Measurements from ENCODE around the gene BAMBI. TPM values are rescaled to one million over a fixed set of nuclear protein-coding genes. Genes with fewer than 3 reads are reported as not detected.

Gene BAMBI
- total and polyA plus RNA-seq, 2 of the 8 experiments (the other 6 are each of a cell fraction or from before 2014, with no cell fraction given), result 5.6 to 26.4 TPM

GRCh38 chr10:28652106-28652505 is 25.2 kb upstream of the BAMBI start:
- no peak overlapping the region for H2AK5ac ChIP-seq (ENCODE audit: low read depth, low read length)
- H3K4me2 ChIP-seq (ENCODE audit: insufficient read depth in 1 of 2, low read depth in 2 of 2, low read length in 2 of 2), result no peak overlapping the region
- H3K23me2 ChIP-seq (ENCODE audit: low read depth, low read length), result no peaks in the 10 kb centered on the region
- no peak overlapping the region for H2BK15ac ChIP-seq (ENCODE audit: low read length)
- POLR2A ChIA-PET (ENCODE audit: partially characterized antibody), result no interaction called here
- no peak overlapping the region for H3K23ac ChIP-seq (ENCODE audit: insufficient read length)
- H3K79me1 ChIP-seq (ENCODE audit: low read depth, low read length), result no peaks in the 10 kb centered on the region
- no peaks in the 10 kb centered on the region for H3K79me2 ChIP-seq (ENCODE audit: control insufficient read depth in 1 of 2, insufficient read depth in 2 of 2, low read length in 2 of 2)
- H3K4me1 ChIP-seq (replicated peaks in 1 of 4; ENCODE audit: control insufficient read depth in 3 of 4, insufficient read depth in 4 of 4, low read length in 3 of 4), result no peaks in the 10 kb centered on the region
- no peaks in the 10 kb centered on the region for H3K9me3 ChIP-seq (ENCODE audit: insufficient read depth in 2 of 2, low read depth in 1 of 2, low read length in 1 of 2)
- no peaks in the 10 kb centered on the region for H3K36me3 ChIP-seq (ENCODE audit: control insufficient read depth in 2 of 4, insufficient read depth in 4 of 4, low read length in 3 of 4)
- no peaks in the 10 kb centered on the region for H4K20me1 ChIP-seq (replicated peaks in 1 of 2; ENCODE audit: control insufficient read depth in 1 of 2, insufficient read depth in 2 of 2, low read length in 2 of 2)
- no peak for DNase-seq (ENCODE audit: low read depth in 1 of 2, low spot score in 2 of 2)
- no peak overlapping the region for H2BK5ac ChIP-seq (ENCODE audit: low read depth, low read length)
- no peaks in the 10 kb centered on the region for H3K27me3 ChIP-seq (replicated peaks in 1 of 4; ENCODE audit: control insufficient read depth in 3 of 4, extremely low read depth in 1 of 4, insufficient read depth in 3 of 4, low read length in 3 of 4)
- H2BK120ac ChIP-seq (replicated peaks; ENCODE audit: low read depth, low read length), result no peak overlapping the region
- H3K27ac ChIP-seq (ENCODE audit: low read depth, low read length), result no peak overlapping the region
- H3K4ac ChIP-seq (replicated peaks; ENCODE audit: insufficient read length, low read depth, low read length), result no peak overlapping the region
- no peak overlapping the region for H2BK20ac ChIP-seq (ENCODE audit: low read length)
- H3K14ac ChIP-seq (ENCODE audit: insufficient read length), result no peak overlapping the region
- no peak overlapping the region for H4K5ac ChIP-seq (ENCODE audit: insufficient read length, low read depth, low read length)
- 68% methylated on average over 2 of the region's 2 CpGs; no CpG with 5 or more reads in 1 of the 2 experiments for WGBS, 2 experiments (ENCODE audit: extremely low coverage in 1 of 2, insufficient coverage in 1 of 2, insufficient read length in 1 of 2, insufficient replicate concordance in 2 of 2, low coverage in 1 of 2, low lambda C conversion rate in 2 of 2, missing lambda C conversion rate in 1 of 2)
- no peak overlapping the region for H3K9ac ChIP-seq (replicated peaks in 1 of 4; ENCODE audit: extremely low read depth in 1 of 4, low read depth in 3 of 4, low read length in 3 of 4)
- H3K4me3 ChIP-seq (ENCODE audit: extremely low read depth in 1 of 4, insufficient read depth in 2 of 4, low read depth in 3 of 4, low read length in 4 of 4), result no peak overlapping the region
- CTCF ChIA-PET (ENCODE audit: partially characterized antibody), result interaction anchor here (0.7 to 2.2 kb wide), 3 partner anchors 11 to 85 kb away, joined by 3 to 12 read pairs (median 3); no protein-coding TSS in a partner anchor
- H4K91ac ChIP-seq (replicated peaks; ENCODE audit: insufficient read length, low read length), result no peak overlapping the region
- no peak overlapping the region for H4K8ac ChIP-seq (ENCODE audit: extremely low read depth, insufficient read depth, low read length)
- FAIRE-seq, result no peak
- H3K18ac ChIP-seq (ENCODE audit: extremely low read depth, low read length), result no peak overlapping the region
- H2AFZ ChIP-seq (ENCODE audit: low read length), result no peak overlapping the region
- no peak overlapping the region for H2BK12ac ChIP-seq (ENCODE audit: low read depth, low read length)
- no peak overlapping the region for H3K56ac ChIP-seq (replicated peaks; ENCODE audit: insufficient read length, low read depth, low read length)
- no peak for TF ChIP-seq FOSL1 (IDR thresholded peaks at IDR 0.05; ENCODE audit: insufficient read depth, low read depth, low read length)

Measured in H1 (cell line).